ENCODE measurements around the gene EMX1.
"Not testable (repeated sequence)": the region's sequence is repeated elsewhere in the genome, so short reads cannot be mapped to it uniquely, and the experiment has no call there.

The EMX1 gene

DNA sequence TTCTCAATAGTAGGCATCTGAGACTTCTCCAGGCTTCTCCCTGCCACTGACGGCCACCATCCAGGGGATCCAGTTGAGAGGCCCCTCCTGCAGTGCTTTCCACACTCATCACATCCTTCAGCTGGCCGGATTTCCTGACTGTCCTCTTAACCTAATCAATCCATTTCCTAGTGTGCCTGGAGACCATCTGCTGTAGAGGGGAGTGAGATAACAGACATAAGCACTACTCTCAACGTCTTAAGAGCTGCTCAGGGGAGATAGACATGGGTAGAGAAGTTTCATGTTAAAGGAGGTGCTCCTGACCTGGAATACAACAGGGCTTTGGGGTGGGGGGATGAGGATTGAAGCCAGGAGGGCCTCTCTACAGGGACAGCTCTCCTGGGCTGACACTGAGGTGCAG, 15.9 kb upstream of the EMX1 start:
- no peak for DNase-seq

DNA sequence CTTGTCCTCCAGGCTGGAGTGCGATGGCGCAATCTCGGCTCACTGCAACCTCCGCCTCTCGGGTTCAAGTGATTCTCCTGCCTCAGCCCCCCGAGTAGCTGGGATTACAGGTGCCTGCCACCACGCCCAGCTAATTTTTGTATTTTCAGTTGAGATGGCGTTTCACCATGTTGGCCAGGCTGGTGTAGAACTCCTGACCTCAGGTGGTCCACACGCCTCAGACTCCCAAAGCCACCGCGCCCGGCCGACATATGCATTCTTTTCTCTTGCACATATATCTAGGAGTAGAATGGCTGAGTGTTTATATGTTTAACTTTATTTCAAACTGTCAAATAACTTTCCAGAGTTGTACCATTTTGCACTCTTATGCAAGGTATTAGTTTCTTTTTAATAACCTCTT, 9.9 kb upstream of the EMX1 start:
- not testable (repeated sequence) for DNase-seq

DNA sequence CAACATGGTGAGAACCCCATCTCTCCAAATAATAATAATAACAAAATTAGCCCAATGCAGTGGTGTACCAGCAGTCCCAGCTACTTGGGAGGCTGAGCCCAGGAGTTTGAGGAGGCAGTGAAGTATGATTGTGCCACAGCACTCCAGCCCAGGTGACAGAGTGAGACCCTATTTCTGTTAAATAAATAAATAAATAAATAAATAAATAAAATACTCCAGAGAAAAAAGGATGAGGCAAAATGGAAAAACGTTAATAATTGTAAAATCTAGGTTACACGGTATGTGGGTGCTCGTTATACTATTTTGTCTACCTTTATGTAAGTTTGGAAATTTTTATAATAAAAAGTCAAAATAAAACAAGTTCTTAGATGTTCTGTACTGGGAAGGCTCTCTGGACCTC, 8.6 kb upstream of the EMX1 start:
- no peak for DNase-seq

DNA sequence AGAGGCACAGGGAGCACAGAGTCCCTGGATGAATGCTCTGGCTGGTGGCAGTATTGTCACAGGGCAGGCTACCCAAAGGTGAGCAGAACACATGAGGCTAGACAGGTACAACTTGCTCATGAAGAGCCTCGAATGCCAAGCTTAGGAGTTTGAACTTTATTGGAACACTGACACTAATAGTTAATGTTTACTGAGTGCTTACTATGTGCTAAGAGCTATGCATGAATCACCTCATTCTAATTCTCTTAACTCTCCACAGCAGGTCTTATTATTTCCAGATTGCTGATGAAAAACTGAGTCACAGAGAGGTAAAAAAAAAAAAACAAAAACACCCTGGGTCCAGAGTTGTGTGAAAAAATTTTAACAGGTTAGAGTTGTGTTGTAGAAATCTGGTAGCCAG, 6.1 kb upstream of the EMX1 start:
- no peak for DNase-seq

DNA sequence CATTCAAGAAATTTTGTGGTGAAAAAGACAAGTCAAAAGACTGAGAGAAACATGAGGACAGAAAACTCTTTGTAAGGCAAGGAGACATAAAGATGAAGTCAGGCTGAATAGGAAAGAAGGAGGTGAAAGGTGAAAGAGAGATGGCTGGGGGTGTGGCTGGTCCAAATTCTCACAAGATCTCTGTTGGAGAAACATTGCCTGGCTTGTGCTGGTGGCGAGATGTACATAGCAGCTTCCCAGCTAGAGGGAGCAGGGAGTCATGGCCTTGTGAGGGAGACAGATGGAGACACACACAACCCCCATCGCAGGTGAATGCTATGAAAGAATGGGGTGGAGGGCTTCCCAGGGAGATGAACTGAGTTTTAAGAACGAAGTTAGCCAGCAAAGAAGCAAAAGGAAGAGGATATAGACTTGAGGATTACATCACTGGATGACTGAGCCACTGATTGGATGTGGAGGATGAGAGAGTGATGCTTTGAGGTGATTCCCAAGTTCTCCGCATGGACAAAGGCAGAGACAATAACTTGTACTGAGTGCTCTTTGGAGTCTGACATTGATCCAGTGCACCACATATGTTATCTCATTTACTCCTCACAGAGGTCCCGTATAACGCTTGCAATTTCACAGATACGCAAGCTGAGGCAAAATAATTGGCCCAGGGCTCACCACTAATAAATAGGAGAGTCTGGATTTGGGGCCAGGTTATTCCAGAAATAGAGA, 3.7 kb upstream of the EMX1 start:
- no peak for DNase-seq

DNA sequence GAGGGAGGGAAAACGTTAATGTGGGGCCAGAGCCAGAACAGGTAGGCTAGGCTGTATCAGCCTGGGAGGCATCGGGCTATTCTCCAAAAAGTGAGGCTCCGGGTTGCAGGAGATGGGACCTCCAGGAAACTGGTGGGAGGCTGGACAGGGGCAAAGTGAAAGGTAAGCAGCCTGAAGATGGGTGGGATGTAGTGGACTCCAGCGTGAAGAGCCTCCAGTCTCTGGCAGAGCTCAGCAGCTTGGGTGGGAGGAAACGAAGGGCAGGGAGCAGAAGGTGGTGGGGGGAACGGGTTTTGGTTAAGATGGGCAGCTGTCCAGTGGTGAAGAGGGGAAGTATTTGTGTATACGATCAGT, 3.1 kb upstream of the EMX1 start:
- DNase-seq = no peak

DNA sequence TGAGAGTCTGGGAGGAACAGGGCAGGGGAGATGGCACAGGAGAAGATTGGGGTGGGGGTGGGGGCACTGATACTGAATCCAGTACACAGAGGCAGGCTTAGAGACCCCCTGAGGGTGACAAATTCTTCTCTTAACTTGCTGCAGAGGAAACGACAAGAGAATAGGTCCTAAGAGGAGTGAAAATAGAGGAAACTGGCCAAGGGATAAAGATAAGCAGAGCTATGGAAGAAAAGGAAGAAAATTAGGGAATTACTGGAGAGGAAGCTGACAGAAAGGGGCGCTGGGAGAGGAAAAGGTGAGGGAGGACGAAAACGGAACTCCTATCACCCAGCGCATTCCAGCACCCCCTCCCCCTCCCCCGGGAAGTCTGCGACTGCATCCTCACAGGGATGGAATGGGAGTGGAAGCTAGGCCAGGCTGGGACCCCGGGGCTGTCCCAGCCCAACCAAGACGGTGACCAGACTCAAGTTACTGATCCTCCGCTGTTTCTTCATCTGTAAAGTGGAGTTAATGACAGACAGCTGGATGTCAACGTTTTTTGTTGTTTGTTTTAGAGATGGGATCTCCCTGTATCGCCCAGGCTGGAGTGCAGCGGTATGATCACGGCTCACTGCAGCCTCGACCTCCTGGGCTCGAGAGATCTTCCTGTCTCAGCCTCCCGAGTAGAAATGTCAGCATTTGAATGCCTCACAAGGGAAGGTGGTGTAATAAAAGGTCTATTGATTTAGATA, 2.6 kb upstream of the EMX1 start:
- DNase-seq = no peak

DNA sequence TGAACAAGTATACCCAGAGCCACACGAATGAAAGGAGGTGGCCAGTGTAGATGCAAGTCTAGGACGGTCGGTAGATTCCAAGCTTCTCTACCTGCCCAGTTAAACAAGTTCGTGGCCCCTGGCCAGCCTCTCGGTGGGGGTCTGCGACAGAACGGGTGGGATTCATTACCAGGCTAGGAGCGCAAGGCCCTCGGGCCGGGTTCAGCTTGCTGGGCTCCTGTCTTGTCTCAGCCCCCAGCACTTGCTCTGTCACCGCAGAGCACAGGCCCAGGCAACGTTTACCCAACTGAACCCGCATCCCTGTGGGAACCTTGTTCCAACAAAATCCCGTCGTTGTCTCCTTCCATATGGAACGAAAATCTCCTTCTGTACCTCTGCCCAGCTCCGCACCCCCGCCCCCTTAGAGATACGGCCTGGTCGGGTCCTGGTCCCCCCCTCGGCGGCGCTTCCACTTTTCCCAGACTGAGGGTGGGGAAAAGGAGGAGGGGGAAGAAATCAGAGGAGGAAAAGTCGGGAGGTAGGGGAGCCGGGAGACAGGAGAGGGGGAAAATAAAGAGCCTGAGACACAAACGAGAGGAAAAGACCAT, 1.9 kb upstream of the EMX1 start:
- no peak for DNase-seq

DNA sequence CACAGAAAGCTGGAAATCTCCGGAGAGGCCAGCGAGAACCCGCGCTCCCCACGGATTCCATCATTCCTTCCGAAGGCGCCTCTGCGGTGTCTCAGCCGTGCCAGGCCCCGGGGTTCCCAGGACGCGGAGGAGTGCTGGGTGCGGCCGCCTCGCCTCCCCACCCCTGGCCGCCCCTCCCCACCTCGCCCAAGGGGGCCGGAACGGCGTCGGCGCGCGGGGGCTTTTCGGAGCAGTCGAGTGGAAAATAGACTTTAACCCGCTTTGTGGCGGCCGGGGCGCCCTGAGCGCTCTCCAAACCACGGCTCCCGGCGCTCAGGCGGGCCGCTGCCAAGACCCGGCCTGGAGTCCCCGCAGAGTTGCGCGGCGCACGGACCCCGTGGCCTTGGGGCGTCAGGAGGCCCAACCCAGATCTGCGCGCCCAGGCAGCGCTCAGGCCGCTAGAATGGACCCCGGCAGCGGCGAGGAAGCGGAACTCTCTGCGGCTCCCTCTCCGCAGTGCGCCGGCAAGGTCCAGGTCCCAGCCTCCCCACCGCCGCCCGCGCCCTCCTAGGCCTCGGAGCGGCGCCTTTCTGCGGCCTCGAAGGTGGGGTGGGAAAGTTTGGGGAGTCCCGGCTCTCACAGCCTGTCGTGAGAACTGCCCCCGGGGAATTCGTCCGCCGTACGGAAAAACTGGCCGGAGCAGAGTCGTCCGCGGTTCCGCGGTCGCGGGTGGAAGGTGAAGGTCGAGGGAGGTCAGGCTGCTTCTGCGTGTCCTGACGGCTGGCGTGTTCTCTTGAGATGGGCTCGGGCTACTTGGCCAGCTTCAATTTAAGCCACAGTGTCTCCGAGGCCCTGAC, 1.2 kb upstream of the EMX1 start:
- peak; percentile 28 for DNase-seq

DNA sequence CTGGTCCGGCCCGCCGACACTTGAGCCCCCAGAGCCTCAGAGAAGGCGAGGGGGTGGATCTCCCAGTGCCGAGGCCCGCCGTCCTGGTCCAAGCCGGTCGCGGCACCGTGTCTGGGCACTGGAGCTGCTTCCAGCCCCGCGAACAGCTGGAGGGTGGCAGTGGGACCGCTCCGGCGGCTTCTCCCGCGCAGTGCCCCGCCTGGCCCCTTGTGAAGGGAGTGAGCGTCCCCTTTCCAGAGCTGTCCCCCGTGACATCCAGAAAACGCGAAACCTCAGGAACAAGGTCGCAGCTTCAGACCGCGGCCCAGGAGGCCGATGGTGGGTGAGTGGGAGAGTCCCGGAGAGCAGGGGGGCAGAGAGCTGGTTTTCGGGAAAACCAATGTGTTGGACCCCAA, 579 bp upstream of the EMX1 start:
- peak; percentile 14 for DNase-seq

DNA sequence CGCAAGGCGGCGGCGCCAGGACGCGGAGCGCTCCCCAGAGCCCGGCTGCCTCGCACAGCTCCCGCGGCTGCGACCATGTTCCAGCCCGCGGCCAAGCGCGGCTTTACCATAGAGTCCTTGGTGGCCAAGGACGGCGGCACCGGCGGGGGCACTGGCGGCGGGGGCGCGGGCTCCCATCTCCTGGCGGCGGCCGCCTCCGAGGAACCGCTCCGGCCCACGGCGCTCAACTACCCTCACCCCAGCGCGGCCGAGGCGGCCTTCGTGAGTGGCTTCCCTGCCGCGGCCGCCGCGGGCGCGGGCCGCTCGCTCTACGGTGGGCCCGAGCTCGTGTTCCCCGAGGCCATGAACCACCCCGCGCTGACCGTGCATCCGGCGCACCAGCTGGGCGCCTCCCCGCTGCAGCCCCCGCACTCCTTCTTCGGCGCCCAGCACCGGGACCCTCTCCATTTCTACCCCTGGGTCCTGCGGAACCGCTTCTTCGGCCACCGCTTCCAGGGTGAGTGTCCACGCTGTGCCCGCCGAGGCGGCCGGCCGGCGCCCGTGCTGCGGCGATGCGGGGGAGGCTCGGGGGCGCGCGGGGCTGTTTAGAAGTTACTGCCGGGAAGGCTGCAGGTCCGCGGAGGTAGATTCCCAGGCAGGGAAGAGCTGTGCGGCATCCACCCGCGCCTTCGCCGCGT, 696 bp downstream of the EMX1 start:
- DNase-seq = peak; percentile 9

DNA sequence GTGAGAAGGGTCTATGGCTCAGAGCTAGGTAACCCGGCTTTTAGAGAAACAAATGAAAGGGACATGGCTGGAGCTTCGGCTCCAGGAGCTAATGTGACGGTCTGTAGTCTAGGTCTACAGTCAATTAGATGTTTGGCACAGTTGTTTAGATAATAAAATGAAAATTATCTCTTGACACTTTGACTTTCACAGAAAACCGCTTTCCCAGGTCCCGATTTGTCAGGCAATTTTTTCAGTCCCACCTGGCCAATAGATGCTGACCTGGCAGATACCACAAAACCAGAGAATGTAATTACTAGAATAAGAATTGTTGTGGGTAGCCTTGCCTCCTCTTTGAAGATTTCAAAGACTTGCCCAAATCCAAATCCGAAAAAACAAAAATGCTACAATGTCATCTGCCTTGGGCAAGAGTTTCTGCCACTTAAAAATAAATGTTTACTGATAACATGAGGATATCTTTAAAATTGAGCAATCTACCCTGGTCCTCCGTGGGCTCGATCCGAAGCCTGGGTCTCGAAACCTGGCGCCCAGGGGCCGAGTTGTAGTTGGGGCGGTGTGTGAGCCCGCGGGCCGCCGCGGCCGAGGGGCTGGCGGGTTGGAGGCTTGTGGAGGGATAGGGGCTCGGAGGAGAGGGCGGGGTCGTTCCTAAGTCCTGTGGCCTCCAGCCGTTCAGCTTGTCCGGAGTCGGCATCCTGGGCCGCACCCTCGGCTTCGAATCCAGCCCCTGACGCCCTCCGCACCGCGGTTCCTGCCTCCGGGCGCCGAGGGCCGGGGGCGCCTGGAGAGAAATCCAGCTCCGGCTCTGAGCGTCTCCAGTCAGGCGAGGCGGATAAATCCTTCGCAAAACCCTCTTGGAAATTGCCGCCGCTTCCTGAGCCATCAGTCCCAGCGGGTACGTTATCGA, 2.3 kb downstream of the EMX1 start:
- DNase-seq = peak; percentile 11

DNA sequence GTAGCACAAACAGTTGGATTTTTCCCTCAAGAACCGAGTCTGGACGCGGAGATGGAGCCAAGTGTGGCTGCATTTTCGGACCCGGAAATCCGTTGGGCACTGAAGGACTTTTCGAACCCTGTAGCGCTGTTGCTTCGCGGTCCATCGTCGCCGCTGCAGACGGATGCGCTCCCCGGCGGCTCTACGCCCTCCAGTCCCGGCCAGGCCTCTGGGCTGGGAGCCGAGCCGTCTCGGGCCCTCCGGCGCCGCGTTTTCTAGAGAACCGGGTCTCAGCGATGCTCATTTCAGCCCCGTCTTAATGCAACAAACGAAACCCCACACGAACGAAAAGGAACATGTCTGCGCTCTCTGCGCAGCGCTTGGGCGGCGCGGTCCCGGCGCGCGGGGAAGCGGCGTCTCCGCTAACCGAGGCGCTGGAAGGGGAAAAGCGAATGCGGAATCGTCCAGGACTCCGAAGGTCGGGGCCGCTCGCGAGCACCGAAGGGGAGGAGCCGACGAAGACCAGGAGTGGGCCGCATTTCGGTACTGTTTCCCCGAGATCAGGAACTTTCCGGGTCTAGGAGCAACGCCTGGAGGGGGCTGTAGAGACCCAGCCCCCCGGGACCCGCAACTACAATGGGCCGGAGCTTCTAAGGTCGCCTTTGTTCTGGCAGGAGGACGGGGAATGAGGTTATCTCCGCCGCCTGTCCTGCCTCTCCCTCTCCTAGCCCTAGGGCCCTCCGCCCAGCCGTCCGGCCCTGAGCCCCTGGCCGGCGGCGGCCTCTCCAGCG, 3.2 kb downstream of the EMX1 start:
- DNase-seq = peak; percentile 15

DNA sequence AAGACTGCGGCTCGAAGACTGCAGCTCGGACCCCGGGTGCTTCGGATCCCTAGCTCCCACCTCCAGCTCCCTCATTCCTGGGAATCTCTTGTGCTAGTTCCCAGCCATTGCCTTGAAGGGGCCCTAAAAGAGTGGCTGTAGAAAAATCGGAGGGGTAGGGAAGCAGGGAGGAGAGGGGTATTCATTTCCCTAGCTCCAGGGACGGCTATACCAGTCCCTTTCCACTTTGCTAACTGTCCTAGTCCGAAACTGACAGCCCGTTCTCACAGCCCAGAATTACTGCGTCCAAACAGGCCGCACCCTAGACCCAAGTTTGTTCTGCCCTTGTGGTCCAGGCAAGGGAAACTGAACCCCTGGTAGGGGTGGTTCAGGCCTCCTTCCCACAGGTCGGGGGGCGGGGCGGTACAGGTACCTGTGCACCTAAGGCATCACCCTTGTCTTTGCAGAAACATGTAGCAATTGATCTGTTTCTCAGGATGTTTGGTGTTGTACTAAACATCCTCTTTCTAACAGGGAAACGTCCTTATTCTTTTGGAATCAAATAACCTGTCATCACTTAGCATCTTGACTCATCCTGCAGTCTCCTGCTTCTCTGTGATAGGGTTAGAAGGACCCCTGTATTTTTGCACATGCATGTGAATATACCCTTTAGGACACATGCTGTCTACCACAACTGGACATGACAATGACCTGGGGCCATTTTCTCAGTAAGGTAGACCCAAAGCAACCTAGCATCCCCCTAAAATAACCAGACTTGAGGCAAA, 4.0 kb downstream of the EMX1 start:
- DNase-seq = peak; percentile 10

DNA sequence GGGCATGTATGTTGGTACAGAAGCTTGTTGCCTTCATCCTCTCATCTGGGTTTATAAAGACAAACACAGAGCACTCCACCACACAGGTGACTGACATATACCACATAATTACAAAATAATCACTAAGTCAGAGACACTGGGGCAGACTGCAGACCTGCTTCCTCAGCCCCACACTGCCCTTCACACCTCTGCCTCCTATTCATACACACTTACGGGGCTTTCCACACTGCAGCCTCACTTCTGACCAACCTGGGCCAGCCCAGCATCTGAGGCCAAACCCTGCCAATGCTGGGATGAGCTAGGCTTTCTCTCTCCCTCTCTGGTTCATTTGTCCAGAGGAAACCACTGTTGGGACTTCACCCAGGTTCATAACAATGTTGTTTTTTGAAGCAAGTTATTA, 4.5 kb downstream of the EMX1 start:
- DNase-seq = no peak

DNA sequence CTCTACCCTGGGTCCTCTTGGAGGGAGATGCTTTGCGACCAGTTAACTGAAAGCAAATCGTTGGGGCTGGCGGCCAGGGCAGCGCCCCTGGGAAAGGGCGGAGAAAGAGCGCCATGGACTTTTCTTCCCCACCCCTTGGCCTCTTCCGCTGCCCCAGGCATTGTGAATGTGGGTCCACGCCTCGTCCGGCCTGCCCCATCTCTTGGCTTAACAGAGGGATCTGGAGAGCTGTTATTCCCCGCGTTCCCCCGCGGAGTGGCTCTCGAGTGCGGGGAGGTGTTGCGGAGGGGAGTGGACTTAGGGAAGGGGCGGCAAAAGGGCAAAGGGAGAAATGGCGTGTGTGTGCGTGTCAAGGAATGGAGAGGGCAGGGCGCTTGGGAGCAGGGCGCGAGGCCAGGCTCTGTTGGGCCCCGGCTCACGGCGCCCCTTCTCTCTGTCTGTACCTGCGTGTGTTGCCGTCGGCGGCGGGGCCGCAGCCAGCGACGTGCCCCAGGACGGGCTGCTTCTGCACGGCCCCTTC, 6.6 kb downstream of the EMX1 start:
- DNase-seq = peak; percentile 11

DNA sequence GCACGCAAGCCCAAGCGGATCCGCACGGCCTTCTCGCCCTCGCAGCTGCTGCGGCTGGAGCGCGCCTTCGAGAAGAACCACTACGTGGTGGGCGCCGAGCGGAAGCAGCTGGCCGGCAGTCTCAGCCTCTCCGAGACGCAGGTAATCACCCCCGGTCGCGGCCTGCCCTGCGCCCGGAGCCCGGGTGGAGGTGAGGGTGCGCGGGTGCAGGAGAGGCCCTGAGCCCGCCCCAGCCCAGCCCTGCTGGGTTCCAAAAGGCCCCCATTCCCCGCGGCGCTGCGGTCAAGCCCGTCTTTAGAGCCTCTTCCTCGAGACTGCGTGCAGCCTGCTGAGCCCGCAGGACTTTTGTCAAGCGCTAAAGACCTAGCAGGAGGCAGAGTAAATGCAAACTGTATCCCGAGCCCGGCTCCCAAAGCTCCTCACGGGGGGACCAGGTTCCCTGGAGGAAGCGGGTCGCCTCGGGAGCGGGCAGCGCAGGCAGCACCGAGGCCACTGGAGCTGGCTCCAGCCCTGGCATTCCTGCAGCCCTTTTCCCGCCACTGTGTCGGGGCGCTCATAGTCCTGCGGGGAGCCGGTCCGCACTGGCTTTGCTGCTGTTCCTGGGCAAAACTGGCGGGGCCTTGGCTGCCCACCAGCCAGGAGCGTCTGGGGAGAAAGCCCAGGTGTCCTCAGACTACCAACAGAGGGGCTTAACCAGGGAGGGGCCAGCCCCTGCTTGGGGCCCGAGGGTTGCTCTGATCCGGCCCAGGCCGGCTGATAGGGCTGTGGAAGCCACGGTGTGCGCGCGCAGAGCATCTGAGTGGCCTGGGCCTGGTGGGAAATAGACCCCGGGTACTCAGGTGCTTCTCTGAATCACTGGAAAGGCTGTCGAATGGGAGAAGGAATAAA, 7.3 kb downstream of the EMX1 start:
- peak; percentile 10 for DNase-seq

DNA sequence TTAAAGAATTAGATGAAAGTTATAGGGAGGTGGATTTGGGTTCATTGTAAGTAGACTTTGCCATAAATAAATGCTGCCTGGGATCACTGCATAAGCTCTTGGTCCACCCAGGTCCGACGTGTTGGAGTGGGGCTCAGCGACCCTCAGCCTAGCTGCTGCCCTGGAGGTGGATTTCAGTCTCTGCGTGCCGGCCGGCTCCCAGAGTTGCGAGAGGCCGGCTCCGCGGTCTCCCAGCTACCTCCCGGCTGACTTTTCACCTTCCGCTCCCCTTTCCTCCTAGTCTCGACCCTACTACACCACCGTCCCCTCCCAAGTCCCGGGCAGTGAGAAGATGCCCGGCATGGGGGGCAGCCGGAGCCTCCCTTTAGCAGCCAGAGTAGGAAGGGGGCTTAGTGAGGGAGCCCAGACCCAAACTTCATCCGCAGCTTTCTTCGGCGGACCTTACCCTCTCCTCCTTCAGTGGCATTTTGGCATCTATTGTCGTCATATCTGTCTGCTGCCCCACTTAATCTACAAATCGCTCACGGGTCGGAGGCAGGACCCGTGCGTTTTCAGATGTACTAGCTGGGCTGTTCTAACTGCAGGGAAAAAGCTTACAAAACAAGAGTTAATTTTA, 8.1 kb downstream of the EMX1 start:
- DNase-seq = peak; percentile 13

Data from CD4-positive, alpha-beta T cell treated with Interleukin-15 for 1 hour (primary cell).